Upper lobe of left lung (tissue), 6 donors: ENCODE data around the gene CSH2. TPM values are rescaled to one million over a fixed set of nuclear protein-coding genes. Genes with fewer than 3 reads are reported as not detected.

Experiments
- ATAC-seq, 2 donors: fragments of 200-7000 bp; cut with Tn5 transposase; one replicate each; pipeline ENCODE4 v1.9.1; 2022; ENCODE audit warnings: mild to moderate bottlenecking in 2 of 2, moderate library complexity in 2 of 2; ENCODE audit not compliant: low FRiP score in 2 of 2
- DNase-seq, 2 donors: peaks; one replicate each; pipeline ENCODE4 v3.0.0-alpha.2; 2019 to 2020
- H3K27ac ChIP-seq, 4 donors: fragments of 200-600 bp; sonication (generic); one replicate each; pipeline ENCODE4 v1.5.1; 2016 to 2019
- H3K27me3 ChIP-seq, 4 donors: fragments of 200-600 bp; sonication (generic); one replicate each; pipeline ENCODE4 v1.5.1; 2017 to 2019
- H3K36me3 ChIP-seq, 4 donors: fragments of 200-600 bp; sonication (generic); one replicate each; pipeline ENCODE4 v1.5.1; 2016 to 2019
- H3K4me1 ChIP-seq, 4 donors: fragments of 200-600 bp; sonication (generic); one replicate each; pipeline ENCODE4 v1.5.1; 2018 to 2019
- H3K4me3 ChIP-seq, 4 donors: fragments of 200-600 bp; sonication (generic); one replicate each; pipeline ENCODE4 v1.5.1; 2017 to 2019; ENCODE audit warnings: mild to moderate bottlenecking in 2 of 4, moderate library complexity in 1 of 4
- H3K9me3 ChIP-seq, 4 donors: fragments of 200-600 bp; sonication (generic); one replicate each; pipeline ENCODE4 v1.5.1; 2018 to 2019
- EP300 ChIP-seq, 4 donors: sonication (generic); formaldehyde crosslinking; IDR thresholded peaks; one replicate each; pipeline ENCODE4 v1.5.1; 2017; ENCODE audit warnings: antibody characterized with exemption in 4 of 4, control low read depth in 2 of 4
- POLR2A ChIP-seq, 4 donors: fragments of 450-650 bp; IDR thresholded peaks; one replicate each; pipeline ENCODE4 v1.5.1; 2016 to 2017; ENCODE audit warnings: antibody characterized with exemption in 4 of 4, mild to moderate bottlenecking in 2 of 4
- POLR2AphosphoS5 ChIP-seq, 2 donors: sonication (generic); formaldehyde crosslinking; IDR thresholded peaks; one replicate each; pipeline ENCODE4 v1.5.1; 2017; ENCODE audit warnings: antibody characterized with exemption in 2 of 2
- WGBS, 2 donors: methylation state at CpG; one replicate each; pipeline ENCODE4 v1.1.5; 2017 to 2018; 5-methylcytosine and 5-hydroxymethylcytosine counted together
- total RNA-seq, 6 donors: library from RNA; depleted of rRNA in 4 of 6; stranded (reverse); fragments of >200 nt in 4 of 6; gene quantifications; one replicate each; pipeline versions ENCODE4 v1.1.0 to v1.2.1, GENCODE V29; 2016 to 2021
- TF ChIP-seq, protein P1 (sequence below), 6 experiments: fragments of 450-650 bp in 4 of 6; fragments of 200-600 bp in 2 of 6; sonication (generic) in 2 of 6; IDR thresholded peaks; one replicate each; pipeline ENCODE4 v1.5.1; 2016 to 2019; ENCODE audit warnings: antibody characterized with exemption in 6 of 6
- donor health status: DM: no; HTN: no; CAD: no; lungs with moderate emphysema.
- donor health status: DM: no; HTN: yes; CAD: no; lungs with severe emphysema.

The CSH2 gene
- total RNA-seq, 6 donors from 2014 or later: not detected

DNA sequence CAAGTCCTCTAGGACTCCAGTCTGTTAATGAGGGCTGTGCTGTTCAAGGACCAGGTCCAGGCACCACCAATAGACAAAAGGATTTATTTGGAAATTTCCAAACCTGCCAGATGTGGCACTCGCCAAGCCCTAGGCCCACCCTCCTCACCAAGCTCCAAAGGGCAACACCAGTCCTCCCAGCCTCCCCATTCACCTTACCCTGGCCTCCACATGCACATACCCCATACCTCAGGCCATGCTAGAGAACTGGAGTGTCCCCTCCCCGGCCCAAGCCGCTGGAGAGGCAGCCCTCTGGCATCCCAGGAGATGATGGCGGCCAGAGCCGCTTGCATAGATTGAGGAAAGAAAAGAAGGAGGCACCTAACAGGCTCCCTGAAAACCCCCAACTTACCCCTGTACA lies 41.5 kb downstream of the CSH2 start:
- 84 to 88% methylated on average over 2 to 5 of the region's 5 CpGs for WGBS, 2 donors
- Histone ChIP-seq H3K4me1 (peaks cover 19 to 33% (median 29%) of the 10 kb centered on the region in 4 donors), H3K9me3 (no peaks in the 10 kb centered on the region), H3K27me3 (no peaks in the 10 kb centered on the region), H3K4me3 (no peak overlapping the region), H3K36me3 (peaks cover 49 to 83% (median 74%) of the 10 kb centered on the region in 4 donors), H3K27ac (no peak overlapping the region)
- DNase-seq (no peak), ATAC-seq (no peak)
- TF ChIP-seq, protein P1, sequence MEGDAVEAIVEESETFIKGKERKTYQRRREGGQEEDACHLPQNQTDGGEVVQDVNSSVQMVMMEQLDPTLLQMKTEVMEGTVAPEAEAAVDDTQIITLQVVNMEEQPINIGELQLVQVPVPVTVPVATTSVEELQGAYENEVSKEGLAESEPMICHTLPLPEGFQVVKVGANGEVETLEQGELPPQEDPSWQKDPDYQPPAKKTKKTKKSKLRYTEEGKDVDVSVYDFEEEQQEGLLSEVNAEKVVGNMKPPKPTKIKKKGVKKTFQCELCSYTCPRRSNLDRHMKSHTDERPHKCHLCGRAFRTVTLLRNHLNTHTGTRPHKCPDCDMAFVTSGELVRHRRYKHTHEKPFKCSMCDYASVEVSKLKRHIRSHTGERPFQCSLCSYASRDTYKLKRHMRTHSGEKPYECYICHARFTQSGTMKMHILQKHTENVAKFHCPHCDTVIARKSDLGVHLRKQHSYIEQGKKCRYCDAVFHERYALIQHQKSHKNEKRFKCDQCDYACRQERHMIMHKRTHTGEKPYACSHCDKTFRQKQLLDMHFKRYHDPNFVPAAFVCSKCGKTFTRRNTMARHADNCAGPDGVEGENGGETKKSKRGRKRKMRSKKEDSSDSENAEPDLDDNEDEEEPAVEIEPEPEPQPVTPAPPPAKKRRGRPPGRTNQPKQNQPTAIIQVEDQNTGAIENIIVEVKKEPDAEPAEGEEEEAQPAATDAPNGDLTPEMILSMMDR (IDR thresholded peaks at IDR 0.05): no peak
- TF ChIP-seq POLR2AphosphoS5 (IDR thresholded peaks at IDR 0.05) (no peak), EP300 (IDR thresholded peaks at IDR 0.05) (no peak), POLR2A (IDR thresholded peaks at IDR 0.05) (no peak)

DNA sequence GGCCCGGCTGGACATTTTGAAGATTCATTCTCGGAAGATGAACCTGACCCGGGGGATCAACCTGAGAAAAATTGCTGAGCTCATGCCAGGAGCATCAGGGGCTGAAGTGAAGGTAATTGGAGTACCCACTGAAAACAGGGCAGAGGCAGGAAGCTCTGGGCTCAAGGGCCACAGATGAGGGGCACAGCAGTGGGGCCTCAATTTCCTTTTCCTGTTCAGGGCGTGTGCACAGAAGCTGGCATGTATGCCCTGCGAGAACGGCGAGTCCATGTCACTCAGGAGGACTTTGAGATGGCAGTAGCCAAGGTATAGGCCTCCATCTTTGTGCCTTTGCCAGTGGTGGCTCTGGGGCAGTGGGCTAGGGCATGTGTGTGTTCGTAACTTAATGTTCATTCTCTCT lies 42.0 kb downstream of the CSH2 start:
- WGBS, 2 donors: 52 to 58% methylated on average over 7 to 8 of the region's 8 CpGs
- H3K9me3 ChIP-seq: no peaks in the 10 kb centered on the region

DNA sequence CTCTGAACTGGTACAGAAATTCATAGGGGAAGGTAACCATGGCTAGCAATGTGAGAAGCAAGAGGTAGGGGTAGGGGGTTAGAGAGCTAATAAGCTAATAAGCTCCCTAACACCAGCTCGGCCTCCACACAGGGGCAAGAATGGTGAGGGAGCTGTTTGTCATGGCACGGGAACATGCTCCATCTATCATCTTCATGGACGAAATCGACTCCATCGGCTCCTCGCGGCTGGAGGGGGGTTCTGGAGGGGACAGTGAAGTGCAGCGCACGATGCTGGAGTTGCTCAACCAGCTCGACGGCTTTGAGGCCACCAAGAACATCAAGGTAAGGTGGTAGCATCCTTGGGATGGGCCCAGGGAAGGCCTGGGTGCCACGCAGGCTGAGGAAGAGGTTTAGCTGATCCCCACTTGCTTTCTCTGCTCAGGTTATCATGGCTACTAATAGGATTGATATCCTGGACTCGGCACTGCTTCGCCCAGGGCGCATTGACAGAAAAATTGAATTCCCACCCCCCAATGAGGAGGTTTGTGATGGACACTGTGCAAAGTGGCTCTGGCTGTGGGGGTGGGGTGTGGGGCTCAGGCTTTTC lies 42.5 kb downstream of the CSH2 start:
- WGBS, 2 donors: 80 to 81% methylated on average over 13 to 15 of the region's 15 CpGs
- no peak overlapping the region for H3K4me3 ChIP-seq
- ATAC-seq (no peak), DNase-seq (no peak)
- H3K27me3 ChIP-seq: no peaks in the 10 kb centered on the region
- peaks cover 44 to 75% (median 68%) of the 10 kb centered on the region in 4 donors for H3K36me3 ChIP-seq
- TF ChIP-seq POLR2A (IDR thresholded peaks at IDR 0.05) (no peak), POLR2AphosphoS5 (IDR thresholded peaks at IDR 0.05) (no peak), EP300 (IDR thresholded peaks at IDR 0.05) (no peak)
- TF ChIP-seq, protein P1 (IDR thresholded peaks at IDR 0.05): no peak
- peaks cover 24 to 37% (median 33%) of the 10 kb centered on the region in 4 donors for H3K4me1 ChIP-seq
- peak overlapping the region in 1 of 4 donors; percentile 2 for H3K27ac ChIP-seq
- H3K9me3 ChIP-seq: no peaks in the 10 kb centered on the region

More for the DNA sequence above, 42.0 kb downstream of the CSH2 start:
- ATAC-seq (no peak), DNase-seq (no peak)
- no peak overlapping the region for H3K27ac ChIP-seq
- peaks cover 45 to 78% (median 69%) of the 10 kb centered on the region in 4 donors for H3K36me3 ChIP-seq
- no peak overlapping the region for H3K4me3 ChIP-seq
- H3K4me1 ChIP-seq: peaks cover 19 to 32% (median 29%) of the 10 kb centered on the region in 4 donors
- no peaks in the 10 kb centered on the region for H3K27me3 ChIP-seq
- TF ChIP-seq POLR2A (IDR thresholded peaks at IDR 0.05) (no peak), EP300 (IDR thresholded peaks at IDR 0.05) (no peak), POLR2AphosphoS5 (IDR thresholded peaks at IDR 0.05) (no peak)
- TF ChIP-seq, protein P1 (IDR thresholded peaks at IDR 0.05): no peak

DNA sequence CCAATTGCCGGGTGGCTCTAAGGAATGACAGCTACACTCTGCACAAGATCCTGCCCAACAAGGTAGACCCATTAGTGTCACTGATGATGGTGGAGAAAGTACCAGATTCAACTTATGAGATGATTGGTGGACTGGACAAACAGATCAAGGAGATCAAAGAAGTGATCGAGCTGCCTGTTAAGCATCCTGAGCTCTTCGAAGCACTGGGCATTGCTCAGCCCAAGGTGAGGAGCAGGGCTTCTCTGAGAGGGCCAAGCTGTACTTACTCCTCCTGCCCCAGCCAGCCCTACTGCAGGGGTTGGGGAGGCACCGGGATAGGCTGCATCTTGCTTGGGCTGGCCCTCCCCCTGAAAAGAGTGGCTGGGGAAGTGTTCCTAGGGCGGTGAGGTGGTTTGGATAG lies 43.2 kb downstream of the CSH2 start:
- H3K9me3 ChIP-seq: no peaks in the 10 kb centered on the region
- TF ChIP-seq POLR2A (IDR thresholded peaks at IDR 0.05) (no peak), EP300 (IDR thresholded peaks at IDR 0.05) (no peak), POLR2AphosphoS5 (IDR thresholded peaks at IDR 0.05) (no peak)
- TF ChIP-seq, protein P1 (IDR thresholded peaks at IDR 0.05): no peak
- DNase-seq (no peak), ATAC-seq (no peak)
- no peaks in the 10 kb centered on the region for H3K27me3 ChIP-seq
- peaks cover 44 to 71% (median 64%) of the 10 kb centered on the region in 4 donors for H3K36me3 ChIP-seq
- no peak overlapping the region for H3K4me3 ChIP-seq
- peak overlapping the region in 1 of 4 donors; percentile 13 for H3K27ac ChIP-seq
- H3K4me1 ChIP-seq: peaks cover 27 to 44% (median 36%) of the 10 kb centered on the region in 4 donors
- 87 to 89% methylated on average over 5 of the region's 5 CpGs for WGBS, 2 donors

DNA sequence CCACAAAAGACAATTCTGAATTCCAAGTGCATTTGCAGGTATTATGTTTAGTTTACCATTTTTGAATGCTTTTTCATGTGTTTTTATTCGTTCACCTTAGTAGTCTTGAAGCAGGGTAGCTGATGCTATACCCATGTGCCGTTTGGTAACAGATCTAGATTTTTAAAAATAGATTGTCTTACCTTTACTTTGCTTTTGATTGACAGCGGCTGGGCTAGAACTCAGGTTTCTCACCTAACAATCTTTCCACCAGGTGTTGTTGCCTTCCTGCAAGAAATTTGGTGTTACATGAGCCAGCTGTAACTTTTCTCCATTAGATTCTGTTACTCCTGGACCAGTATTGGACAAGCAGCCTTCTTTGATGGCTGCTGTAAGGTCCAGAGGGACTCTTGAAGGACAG lies 44.5 kb downstream of the CSH2 start:
- peaks cover 24 to 36% (median 28%) of the 10 kb centered on the region in 4 donors for H3K4me1 ChIP-seq
- no peaks in the 10 kb centered on the region for H3K9me3 ChIP-seq
- DNase-seq (no peak), ATAC-seq (no peak)
- peak overlapping the region in 1 of 4 donors; percentile 80 for H3K4me3 ChIP-seq
- H3K27me3 ChIP-seq: no peaks in the 10 kb centered on the region
- no peak overlapping the region for H3K27ac ChIP-seq
- H3K36me3 ChIP-seq: peaks cover 49 to 71% (median 65%) of the 10 kb centered on the region in 4 donors
- WGBS, 2 donors: 96 to 97% methylated on average over 3 of the region's 3 CpGs
- TF ChIP-seq, protein P1 (IDR thresholded peaks at IDR 0.05): no peak
- TF ChIP-seq POLR2AphosphoS5 (IDR thresholded peaks at IDR 0.05): no peak
- TF ChIP-seq EP300 (IDR thresholded peaks at IDR 0.05): no peak
- no peak for TF ChIP-seq POLR2A (IDR thresholded peaks at IDR 0.05)
